Measurements from ENCODE around the gene PHKA1. TPM values are rescaled to one million over a fixed set of nuclear protein-coding genes. Genes with fewer than 3 reads are reported as not detected.

The PHKA1 gene
- total and polyA plus RNA-seq, 2 donors (not counting 3 experiments of a cell fraction or from before 2014, with no cell fraction given): 3.3 to 5.5 TPM

DNA sequence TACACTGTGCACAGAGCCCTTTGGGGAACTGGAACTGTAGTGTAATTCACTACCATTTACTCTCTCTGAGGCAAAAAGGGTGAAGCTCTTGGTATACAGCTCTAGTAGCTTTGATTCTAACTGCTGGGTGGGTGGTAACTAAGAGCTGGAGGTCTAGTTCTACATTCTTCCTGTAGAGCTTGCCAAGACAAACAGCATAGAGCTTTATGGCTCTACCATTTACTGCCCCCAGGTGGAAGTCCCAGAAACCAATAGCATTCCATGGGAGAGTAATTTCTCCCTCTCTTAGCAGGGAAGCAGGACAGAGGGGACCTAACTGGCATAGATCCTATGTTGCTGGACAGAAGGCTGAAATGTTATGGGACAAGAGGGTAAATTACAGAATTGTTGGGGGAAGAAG is 168.1 kb downstream of the PHKA1 start:
- H3K4me2 ChIP-seq (ENCODE audit: insufficient read depth, low read length): no peak overlapping the region
- POLR2A ChIA-PET: no interaction called here
- intact Hi-C loops (cut with micrococcal nuclease) (loop anchor here (1.0 kb wide), 1 partner anchor 301 kb away; no protein-coding TSS in a partner anchor), dilution Hi-C loops (cut with MboI; ENCODE audit: extremely low pct_ligation_motif_present, low sequenced_read_pairs) (no loop called here)
- no peaks in the 10 kb centered on the region for H3K36me3 ChIP-seq (ENCODE audit: control insufficient read depth in 2 of 2, extremely low read depth in 1 of 2, insufficient read depth in 2 of 2, low read length in 2 of 2)
- H3K4me1 ChIP-seq (ENCODE audit: control insufficient read depth, extremely low read depth, insufficient read depth, low read length): no peaks in the 10 kb centered on the region
- no TSS peak for BruUV-seq (replicated peaks)
- no peaks in the 10 kb centered on the region for H3K27me3 ChIP-seq (ENCODE audit: control insufficient read depth in 2 of 2, insufficient read depth in 2 of 2, low read length in 2 of 2)
- H3K9ac ChIP-seq (replicated peaks; ENCODE audit: extremely low read depth, insufficient read depth, low read length): no peak overlapping the region
- H3K4me3 ChIP-seq (replicated peaks in 1 of 3; ENCODE audit: insufficient read depth in 1 of 3, low read depth in 1 of 3, low read length in 3 of 3): no peak overlapping the region
- no peaks in the 10 kb centered on the region for H3K79me2 ChIP-seq (ENCODE audit: control insufficient read depth, insufficient read depth, low read length)
- TF ChIP-seq POLR2A (IDR thresholded peaks at IDR 0.05; ENCODE audit: low read depth, low read length): no peak
- TF ChIP-seq, protein P1, sequence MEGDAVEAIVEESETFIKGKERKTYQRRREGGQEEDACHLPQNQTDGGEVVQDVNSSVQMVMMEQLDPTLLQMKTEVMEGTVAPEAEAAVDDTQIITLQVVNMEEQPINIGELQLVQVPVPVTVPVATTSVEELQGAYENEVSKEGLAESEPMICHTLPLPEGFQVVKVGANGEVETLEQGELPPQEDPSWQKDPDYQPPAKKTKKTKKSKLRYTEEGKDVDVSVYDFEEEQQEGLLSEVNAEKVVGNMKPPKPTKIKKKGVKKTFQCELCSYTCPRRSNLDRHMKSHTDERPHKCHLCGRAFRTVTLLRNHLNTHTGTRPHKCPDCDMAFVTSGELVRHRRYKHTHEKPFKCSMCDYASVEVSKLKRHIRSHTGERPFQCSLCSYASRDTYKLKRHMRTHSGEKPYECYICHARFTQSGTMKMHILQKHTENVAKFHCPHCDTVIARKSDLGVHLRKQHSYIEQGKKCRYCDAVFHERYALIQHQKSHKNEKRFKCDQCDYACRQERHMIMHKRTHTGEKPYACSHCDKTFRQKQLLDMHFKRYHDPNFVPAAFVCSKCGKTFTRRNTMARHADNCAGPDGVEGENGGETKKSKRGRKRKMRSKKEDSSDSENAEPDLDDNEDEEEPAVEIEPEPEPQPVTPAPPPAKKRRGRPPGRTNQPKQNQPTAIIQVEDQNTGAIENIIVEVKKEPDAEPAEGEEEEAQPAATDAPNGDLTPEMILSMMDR (IDR thresholded peaks at IDR 0.05; ENCODE audit: extremely low read depth in 1 of 2, insufficient read depth in 1 of 2, low read depth in 1 of 2, low read length in 2 of 2): peak; percentile 16 to 23
- CTCF ChIA-PET: interaction anchor here (1.0 to 2.5 kb wide), 6 partner anchors 9 to 303 kb away, joined by 3 to 28 read pairs (median 6); no protein-coding TSS in a partner anchor
- no peaks in the 10 kb centered on the region for H4K20me1 ChIP-seq (replicated peaks; ENCODE audit: control insufficient read depth, extremely low read depth, insufficient read depth, low read length)
- no peaks in the 10 kb centered on the region for H3K9me3 ChIP-seq (replicated peaks; ENCODE audit: control insufficient read depth, insufficient read depth, low read length)
- peak; percentile 92 for FAIRE-seq
- H3K27ac ChIP-seq (ENCODE audit: insufficient read depth, low read depth, low read length): no peak overlapping the region
- peak; percentile 32 for DNase-seq (ENCODE audit: low read depth, low spot score)
- H3K9me1 ChIP-seq (replicated peaks; ENCODE audit: control insufficient read depth, extremely low read depth, insufficient read depth, low read length): no peaks in the 10 kb centered on the region
- H2AFZ ChIP-seq (ENCODE audit: low read depth, low read length): no peak overlapping the region

DNA sequence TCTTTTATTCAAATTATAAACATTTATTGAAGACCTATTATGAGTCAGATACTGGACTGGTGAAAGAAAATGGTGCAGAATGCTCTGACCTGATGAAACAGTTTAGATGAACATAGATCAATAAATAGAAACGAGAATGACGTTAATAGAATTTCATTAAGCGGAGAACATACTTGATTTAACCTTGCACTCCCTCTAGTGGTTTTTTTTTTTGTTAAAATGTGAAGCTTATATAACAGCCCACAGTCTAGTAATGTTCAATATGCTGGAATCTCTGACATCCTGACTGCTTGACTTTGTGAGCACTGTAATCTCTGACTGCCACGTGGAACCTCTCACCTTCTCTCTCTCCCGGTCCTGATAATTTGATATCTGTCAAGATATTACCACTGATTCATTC is 173.8 kb downstream of the PHKA1 start:
- H3K27me3 ChIP-seq (ENCODE audit: control insufficient read depth in 2 of 2, insufficient read depth in 2 of 2, low read length in 2 of 2): no peaks in the 10 kb centered on the region
- DNase-seq (ENCODE audit: low read depth, low spot score): peak; percentile 30
- BruUV-seq (replicated peaks): no TSS peak
- ChIA-PET CTCF (interaction anchor here (0.6 to 2.4 kb wide), 19 partner anchors 9 to 541 kb away, joined by 3 to 30 read pairs (median 4); partner anchors contain the start of gene RPS4X), POLR2A (interaction anchor here (0.6 kb wide), 1 partner anchor 266 kb away, joined by 4 read pairs; no protein-coding TSS in a partner anchor)
- H3K27ac ChIP-seq (ENCODE audit: insufficient read depth, low read depth, low read length): no peak overlapping the region
- TF ChIP-seq, protein P1 (IDR thresholded peaks at IDR 0.05; ENCODE audit: extremely low read depth in 1 of 2, insufficient read depth in 1 of 2, low read depth in 1 of 2, low read length in 2 of 2): no peak
- TF ChIP-seq FOS (IDR thresholded peaks at IDR 0.05; ENCODE audit: borderline replicate concordance, insufficient read depth, low read length) (no peak), POLR2AphosphoS5 (IDR thresholded peaks at IDR 0.05; ENCODE audit: insufficient read depth, low read depth, low read length) (no peak), EZH2 (IDR thresholded peaks at IDR 0.05; ENCODE audit: borderline replicate concordance, low read depth, low read length, severe bottlenecking) (no peak), POLR2A (IDR thresholded peaks at IDR 0.05; ENCODE audit: low read depth, low read length) (no peak), MYC (IDR thresholded peaks at IDR 0.05; ENCODE audit: low read depth, low read length) (no peak), JUN (IDR thresholded peaks at IDR 0.05; ENCODE audit: borderline replicate concordance, insufficient read depth, insufficient read length, low read depth) (no peak), GATA2 (IDR thresholded peaks at IDR 0.05; ENCODE audit: insufficient read depth, insufficient read length, low read depth, low read length) (no peak)
- TF ChIP-seq, protein P2, sequence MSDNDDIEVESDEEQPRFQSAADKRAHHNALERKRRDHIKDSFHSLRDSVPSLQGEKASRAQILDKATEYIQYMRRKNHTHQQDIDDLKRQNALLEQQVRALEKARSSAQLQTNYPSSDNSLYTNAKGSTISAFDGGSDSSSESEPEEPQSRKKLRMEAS (IDR thresholded peaks at IDR 0.05; ENCODE audit: insufficient read depth, insufficient read length): no peak
- no peaks in the 10 kb centered on the region for H3K4me1 ChIP-seq (ENCODE audit: control insufficient read depth, extremely low read depth, insufficient read depth, low read length)
- dilution Hi-C loops (cut with MboI; ENCODE audit: extremely low pct_ligation_motif_present, low sequenced_read_pairs) (no loop called here), intact Hi-C loops (cut with micrococcal nuclease) (loop anchor here (1.0 kb wide), 1 partner anchor 242 kb away; no protein-coding TSS in a partner anchor)
- no peak overlapping the region for H3K9ac ChIP-seq (replicated peaks; ENCODE audit: extremely low read depth, insufficient read depth, low read length)
- no peaks in the 10 kb centered on the region for H4K20me1 ChIP-seq (replicated peaks; ENCODE audit: control insufficient read depth, extremely low read depth, insufficient read depth, low read length)
- H3K4me2 ChIP-seq (ENCODE audit: insufficient read depth, low read length): no peak overlapping the region
- H3K9me3 ChIP-seq (replicated peaks; ENCODE audit: control insufficient read depth, insufficient read depth, low read length): no peaks in the 10 kb centered on the region
- H3K36me3 ChIP-seq (ENCODE audit: control insufficient read depth in 2 of 2, extremely low read depth in 1 of 2, insufficient read depth in 2 of 2, low read length in 2 of 2): no peaks in the 10 kb centered on the region
- no peak overlapping the region for H3K4me3 ChIP-seq (replicated peaks in 1 of 3; ENCODE audit: insufficient read depth in 1 of 3, low read depth in 1 of 3, low read length in 3 of 3)
- peak; percentile 87 for FAIRE-seq
- no peaks in the 10 kb centered on the region for H3K9me1 ChIP-seq (replicated peaks; ENCODE audit: control insufficient read depth, extremely low read depth, insufficient read depth, low read length)
- H3K79me2 ChIP-seq (ENCODE audit: control insufficient read depth, insufficient read depth, low read length): no peaks in the 10 kb centered on the region
- no peak overlapping the region for H2AFZ ChIP-seq (ENCODE audit: low read depth, low read length)

Data from endothelial cell of umbilical vein (primary cell).